Muscle of back (tissue), 11 donors: ENCODE results near the gene HAP1. TPM values are rescaled to one million over a fixed set of nuclear protein-coding genes. Genes with fewer than 3 reads are reported as not detected.
A peak's percentile ranks its signal among the peaks of the same experiment; 100 is the strongest.

Experiments
- DNase-seq, 3 donors: peaks; one replicate each; pipeline versions ENCODE4 v3.0.0 to v3.0.0-alpha.2; 2013
- polyA plus RNA-seq, 10 donors: library from polyadenylated mRNA; unstranded; fragments of 120-200 nt; gene quantifications; one replicate each; pipeline ENCODE4 v1.2.1, GENCODE V29; 2013; ENCODE audit not compliant: insufficient read length in 10 of 10

Gene HAP1
- polyA plus RNA-seq, 10 donors, result 0.04 to 0.32 (median 0.08) TPM; not detected in 2

- DNase-seq, result no peak
Measured at GRCh38 chr17:41763327-41763726, 28.9 kb upstream of the HAP1 start.

- no peak for DNase-seq
Measured at GRCh38 chr17:41762841-41763240, 28.4 kb upstream of the HAP1 start.

- DNase-seq, result no peak
Measured at GRCh38 chr17:41762391-41762790, 27.9 kb upstream of the HAP1 start.

- no peak for DNase-seq
Measured at GRCh38 chr17:41760878-41761277, 26.4 kb upstream of the HAP1 start.

GRCh38 chr17:41758601-41759000, 24.2 kb upstream of the HAP1 start:
- no peak for DNase-seq

- no peak for DNase-seq
Measured at GRCh38 chr17:41754066-41754465, 19.6 kb upstream of the HAP1 start.

GRCh38 chr17:41751288-41751687, 16.8 kb upstream of the HAP1 start:
- no peak for DNase-seq

- DNase-seq, result no peak
Measured at GRCh38 chr17:41750862-41751261, 16.4 kb upstream of the HAP1 start.

- DNase-seq, result no peak
Measured at GRCh38 chr17:41748275-41748674, 13.8 kb upstream of the HAP1 start.

- DNase-seq, result no peak
Measured at GRCh38 chr17:41741709-41742108, 7.3 kb upstream of the HAP1 start.

- DNase-seq, result no peak
Measured at GRCh38 chr17:41740506-41740905, 6.1 kb upstream of the HAP1 start.

GRCh38 chr17:41739661-41740352, 5.4 kb upstream of the HAP1 start:
- no peak for DNase-seq

GRCh38 chr17:41738801-41739112, 4.3 kb upstream of the HAP1 start:
- DNase-seq, result no peak

GRCh38 chr17:41738077-41738800, 3.8 kb upstream of the HAP1 start:
- DNase-seq, result peak; percentile 56 to 92 (median 84)

GRCh38 chr17:41737680-41738023, 3.2 kb upstream of the HAP1 start:
- DNase-seq, result no peak

GRCh38 chr17:41736983-41737679, 2.7 kb upstream of the HAP1 start:
- DNase-seq, result no peak

GRCh38 chr17:41735744-41736143, 1.3 kb upstream of the HAP1 start:
- no peak for DNase-seq

GRCh38 chr17:41734949-41735313, 488 bp upstream of the HAP1 start:
- DNase-seq, result no peak

- peak in 1 of 3 donors; percentile 23 for DNase-seq
Measured at GRCh38 chr17:41733348-41734138, 900 bp downstream of the HAP1 start.

- DNase-seq, result no peak
Measured at GRCh38 chr17:41731836-41732235, 2.6 kb downstream of the HAP1 start.

GRCh38 chr17:41730479-41730878, 4.0 kb downstream of the HAP1 start:
- no peak for DNase-seq

- no peak for DNase-seq
Measured at GRCh38 chr17:41728056-41728455, 6.4 kb downstream of the HAP1 start.
